Measurements from ENCODE around the gene PLD5.

The PLD5 gene

DNA sequence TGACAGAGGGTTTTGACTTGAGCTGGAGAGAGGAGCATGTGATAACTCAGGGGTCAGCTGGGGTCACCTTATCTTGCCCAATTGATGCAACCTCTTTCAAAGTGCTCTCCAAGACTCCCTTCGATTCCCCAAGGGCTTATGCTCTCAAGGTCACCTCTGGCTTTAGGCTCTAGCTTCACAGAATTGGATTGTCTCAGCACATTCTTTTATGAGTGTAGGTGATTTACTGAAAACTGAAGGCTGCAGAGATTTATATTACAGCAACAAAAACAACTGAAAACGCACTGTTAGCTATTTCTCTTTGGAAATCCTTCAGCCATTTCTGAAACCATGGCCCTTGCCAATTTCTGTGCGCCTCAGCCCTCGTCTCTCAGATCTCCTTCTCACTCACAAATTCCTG is 491.1 kb downstream of the PLD5 start:
- no peak for DNase-seq
